ENCODE measurements around the gene VSIG10L2.
"Not testable (repeated sequence)": the region's sequence is repeated elsewhere in the genome, so short reads cannot be mapped to it uniquely, and the experiment has no call there.

VSIG10L2 gene

GRCh38 chr11:125945797-125946520, at the start of gene VSIG10L2:
TSS of gene VSIG10L2 (plus strand) at chr11:125946044. CDS start at chr11:125946056, 12 bp downstream.
- CTCF ChIA-PET, result no interaction called here
- no peak for DNase-seq (ENCODE audit: extremely low spot score)
- POLR2A ChIA-PET, result no interaction called here
- TF ChIP-seq ARNT (IDR thresholded peaks at IDR 0.05) (no peak), ELF4 (IDR thresholded peaks at IDR 0.05) (no peak), LEF1 (IDR thresholded peaks at IDR 0.05; ENCODE audit: borderline replicate concordance) (no peak)

GRCh38 chr11:125901872-125902271, 44.0 kb upstream of the VSIG10L2 start:
- TF ChIP-seq TARDBP (IDR thresholded peaks at IDR 0.05) (no peak), CTBP1 (IDR thresholded peaks at IDR 0.05; ENCODE audit: borderline replicate concordance) (no peak), PKNOX1 (IDR thresholded peaks at IDR 0.05) (no peak), ARNT (IDR thresholded peaks at IDR 0.05) (no peak), HDGF (IDR thresholded peaks at IDR 0.05; ENCODE audit: borderline replicate concordance) (no peak), NFRKB (IDR thresholded peaks at IDR 0.05) (no peak), BHLHE40 (IDR thresholded peaks at IDR 0.05; ENCODE audit: borderline replicate concordance) (no peak), ZNF384 (IDR thresholded peaks at IDR 0.05) (no peak), LEF1 (IDR thresholded peaks at IDR 0.05; ENCODE audit: borderline replicate concordance) (no peak), SP1 (IDR thresholded peaks at IDR 0.05) (no peak), SUZ12 (IDR thresholded peaks at IDR 0.05) (no peak), FOXM1 (IDR thresholded peaks at IDR 0.05; ENCODE audit: borderline replicate concordance) (no peak), FOXK2 (IDR thresholded peaks at IDR 0.05) (no peak)
- ChIA-PET POLR2A (interaction anchor here (2.0 kb wide), 1 partner anchor 14 kb away, joined by 27 read pairs; the partner anchor contains the start of gene HYLS1), CTCF (no interaction called here)
- DNase-seq (ENCODE audit: extremely low spot score), result no peak

DNA sequence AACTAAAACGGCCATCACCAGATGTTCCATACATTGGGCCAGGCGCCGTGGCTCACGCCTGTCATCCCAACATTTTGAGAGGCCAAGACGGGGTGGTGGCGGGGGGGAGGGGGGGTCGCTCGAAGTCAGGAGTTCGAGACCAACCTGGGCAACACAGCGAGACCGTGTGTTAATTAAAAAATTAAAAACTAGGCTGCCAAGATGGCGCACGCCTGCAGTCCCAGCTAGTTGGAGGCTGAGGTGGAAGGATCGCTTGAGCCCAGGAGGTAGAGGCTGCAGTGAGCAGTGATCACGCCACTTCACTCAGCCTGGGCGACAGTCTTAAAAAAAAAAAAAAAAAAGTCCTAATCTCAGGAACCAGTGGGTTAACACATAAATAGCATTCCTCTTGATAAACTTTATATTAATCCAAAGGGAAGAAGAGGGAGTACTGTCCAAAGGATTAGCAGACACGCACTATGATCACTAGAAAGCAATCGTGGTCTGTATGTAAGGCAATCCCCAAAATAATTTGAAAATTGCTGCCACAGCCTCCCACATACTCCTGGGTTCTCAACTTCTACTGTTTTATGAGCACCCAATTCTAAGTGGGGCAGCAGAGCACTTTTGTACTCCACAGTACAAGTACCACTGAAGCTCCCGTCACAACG, 43.4 kb upstream of the VSIG10L2 start:
- POLR2A ChIA-PET, result interaction anchor here (0.8 to 2.0 kb wide), 11 partner anchors 10 to 380 kb away, joined by 3 to 27 read pairs (median 4); partner anchors contain the start of genes FAM118B, FOXRED1, HYLS1 and RPUSD4
- TF ChIP-seq HDGF (IDR thresholded peaks at IDR 0.05; ENCODE audit: borderline replicate concordance) (no peak), ZNF384 (IDR thresholded peaks at IDR 0.05) (peak; percentile 70)
- no peak for DNase-seq (ENCODE audit: extremely low spot score)
- CTCF ChIA-PET, result interaction anchor here (0.8 to 1.3 kb wide), 2 partner anchors 15 to 21 kb away, joined by 3 to 5 read pairs; no protein-coding TSS in a partner anchor

DNA sequence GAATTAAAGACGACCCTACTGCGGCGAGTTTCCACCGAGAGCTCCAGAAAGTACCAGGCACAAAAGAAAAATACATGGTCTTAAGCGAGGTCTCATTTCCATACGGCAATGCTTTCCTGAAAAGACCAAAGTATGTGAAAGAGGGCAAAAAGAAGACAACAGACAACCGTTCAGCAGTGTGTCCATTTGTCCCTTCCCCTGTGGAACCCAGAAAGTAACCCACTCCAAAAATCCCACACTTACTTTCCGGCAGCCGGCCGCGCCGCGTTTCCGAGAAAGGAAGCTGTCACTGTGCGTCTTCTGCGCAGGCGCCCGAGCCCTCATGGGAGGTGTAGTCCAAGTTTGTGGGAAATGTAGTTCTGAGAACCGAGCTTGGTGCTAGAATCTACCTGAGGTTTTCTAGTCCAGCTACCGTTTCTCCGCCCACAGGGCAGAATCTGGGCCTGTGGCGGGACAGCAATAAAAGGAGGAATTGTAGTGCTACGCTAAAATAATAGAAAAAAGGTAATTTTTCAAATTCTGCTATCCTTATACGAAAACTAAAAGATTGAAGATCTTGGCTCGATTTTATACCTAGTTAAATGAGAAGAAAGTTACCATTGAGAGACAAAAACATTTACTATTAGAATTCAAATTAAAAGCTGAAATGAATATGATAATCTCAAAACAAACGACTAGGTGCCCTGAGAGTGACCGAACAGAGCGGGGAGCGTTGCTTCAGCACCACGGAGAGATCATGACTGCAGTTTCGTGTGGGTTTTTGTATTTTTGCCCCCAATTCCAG, 42.7 kb upstream of the VSIG10L2 start, which contains the start of gene PUS3:
PUS3 (minus strand) TSS at position 280 of the 784 bp plus-strand sequence. CDS start 6,922 bp downstream, outside the sequence.
- CTCF ChIA-PET, result interaction anchor here (0.8 to 1.3 kb wide), 2 partner anchors 15 to 20 kb away, joined by 3 to 5 read pairs; no protein-coding TSS in a partner anchor
- peak; percentile 93 for DNase-seq (ENCODE audit: extremely low spot score)
- TF ChIP-seq ELF4 (IDR thresholded peaks at IDR 0.05), result 0 out of 2 replicates have a peak, but pooled peaks have one; percentile 25
- TF ChIP-seq TARDBP (IDR thresholded peaks at IDR 0.05), result no peak
- POLR2A ChIA-PET, result interaction anchor here (0.7 to 2.0 kb wide), 15 partner anchors 10 to 379 kb away, joined by 3 to 27 read pairs (median 4); partner anchors contain the start of genes FAM118B, FOXRED1, HYLS1 and RPUSD4

DNA sequence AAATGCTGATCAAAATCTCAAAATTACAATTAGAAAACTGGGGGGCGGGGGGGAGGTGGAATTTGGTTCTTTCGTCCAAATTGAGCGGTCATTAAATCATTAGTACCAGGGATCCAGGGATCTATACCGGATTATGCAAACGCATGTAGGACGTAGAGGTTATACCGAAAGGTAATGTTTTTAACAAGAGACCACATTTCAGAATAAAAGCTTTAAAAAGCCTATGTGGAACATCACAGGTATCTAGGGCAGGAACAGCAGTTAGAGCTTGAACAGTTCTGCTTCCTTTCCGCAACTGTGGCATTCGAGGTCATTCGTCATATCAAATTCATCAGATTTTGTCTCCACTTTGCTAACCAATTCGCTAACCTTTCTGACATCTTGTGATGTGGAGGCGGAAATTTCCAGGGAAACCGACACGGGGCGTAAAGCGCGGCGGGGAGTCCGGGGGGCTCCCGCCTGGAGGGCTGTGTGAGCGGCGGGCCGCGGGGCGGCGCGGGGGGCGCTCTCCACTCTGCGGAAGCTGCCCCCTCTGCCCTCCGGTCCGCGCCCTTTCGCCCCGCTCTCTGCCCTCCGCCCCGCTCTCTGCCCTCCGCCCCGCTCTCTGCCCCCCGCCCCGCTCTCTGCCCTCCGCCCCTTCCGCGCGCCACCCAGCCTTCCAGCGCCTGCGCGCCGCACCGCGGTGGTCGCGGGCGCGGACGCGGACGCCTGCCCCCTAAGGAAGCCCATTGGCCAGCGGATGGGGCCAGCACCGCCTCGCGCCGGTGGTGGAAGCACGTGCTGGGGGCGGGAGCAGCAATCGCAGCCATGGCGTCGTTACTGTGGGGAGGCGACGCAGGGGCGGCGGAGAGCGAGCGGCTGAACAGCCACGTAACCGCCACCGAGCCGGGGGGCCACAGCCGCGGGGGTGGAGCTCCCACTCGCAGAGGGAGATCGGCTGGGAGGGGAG, 41.9 kb upstream of the VSIG10L2 start, which contains the start of gene DDX25:
DDX25 (plus strand) TSS at position 798 of the 949 bp plus-strand sequence; CDS start at position 808, 10 bp downstream.
- TF ChIP-seq CTBP1 (IDR thresholded peaks at IDR 0.05; ENCODE audit: borderline replicate concordance) (no peak), TARDBP (IDR thresholded peaks at IDR 0.05) (no peak)
- CTCF ChIA-PET, result no interaction called here
- POLR2A ChIA-PET, result interaction anchor here (0.7 to 2.0 kb wide), 11 partner anchors 9 to 307 kb away, joined by 3 to 27 read pairs (median 5); partner anchors contain the start of genes FAM118B, HYLS1 and RPUSD4
- no peak for DNase-seq (ENCODE audit: extremely low spot score)

GRCh38 chr11:125904678-125905077, 41.2 kb upstream of the VSIG10L2 start:
- ChIA-PET CTCF (no interaction called here), POLR2A (no interaction called here)
- TF ChIP-seq SUZ12 (IDR thresholded peaks at IDR 0.05) (no peak), BHLHE40 (IDR thresholded peaks at IDR 0.05; ENCODE audit: borderline replicate concordance) (no peak), CTBP1 (IDR thresholded peaks at IDR 0.05; ENCODE audit: borderline replicate concordance) (no peak)
- DNase-seq (ENCODE audit: extremely low spot score), result no peak

GRCh38 chr11:125910226-125910849, 35.5 kb upstream of the VSIG10L2 start:
- ChIA-PET POLR2A (no interaction called here), CTCF (interaction anchor here (0.6 kb wide), 1 partner anchor 380 kb away, joined by 3 read pairs; no protein-coding TSS in a partner anchor)
- DNase-seq (ENCODE audit: extremely low spot score), result no peak
- TF ChIP-seq SP1 (IDR thresholded peaks at IDR 0.05) (no peak), FOXA1 (IDR thresholded peaks at IDR 0.05) (no peak), CTBP1 (IDR thresholded peaks at IDR 0.05; ENCODE audit: borderline replicate concordance) (no peak), TARDBP (IDR thresholded peaks at IDR 0.05) (no peak)

- CTCF ChIA-PET; DNase-seq (ENCODE audit: extremely low spot score): not testable (repeated sequence)
- POLR2A ChIA-PET, result interaction anchor here (0.9 to 2.4 kb wide), 2 partner anchors 12 to 354 kb away, joined by 3 to 13 read pairs; partner anchors contain the start of genes FOXRED1, PUS3 and SRPRA
Measured at GRCh38 chr11:125914601-125915000, 31.2 kb upstream of the VSIG10L2 start.
